Measurements from ENCODE around the gene TSPAN2.
A peak's percentile ranks its signal among the peaks of the same experiment; 100 is the strongest.

TSPAN2 gene

GRCh38 chr1:115089420-115090185, at the start of gene TSPAN2:
Gene TSPAN2, minus strand, starts transcription at chr1:115089503. Its CDS starts 71 bp downstream, at chr1:115089432.
- peak; percentile 61 for DNase-seq

GRCh38 chr1:115138973-115139372, 49.7 kb upstream of the TSPAN2 start:
- DNase-seq, result peak; percentile 50

GRCh38 chr1:115138271-115138670, 49.0 kb upstream of the TSPAN2 start:
- DNase-seq, result no peak

GRCh38 chr1:115137191-115137590, 47.9 kb upstream of the TSPAN2 start:
- DNase-seq, result no peak

GRCh38 chr1:115136706-115137105, 47.4 kb upstream of the TSPAN2 start:
- DNase-seq, result no peak

- no peak for DNase-seq
Observed at GRCh38 chr1:115136106-115136505, 46.8 kb upstream of the TSPAN2 start.

GRCh38 chr1:115135681-115136080, 46.4 kb upstream of the TSPAN2 start:
- no peak for DNase-seq

GRCh38 chr1:115134850-115135480, 45.7 kb upstream of the TSPAN2 start:
- DNase-seq, result no peak

- no peak for DNase-seq
Observed at GRCh38 chr1:115134231-115134630, 44.9 kb upstream of the TSPAN2 start.

- DNase-seq, result no peak
Observed at GRCh38 chr1:115133440-115133839, 44.1 kb upstream of the TSPAN2 start.

- DNase-seq, result no peak
Observed at GRCh38 chr1:115130786-115131185, 41.5 kb upstream of the TSPAN2 start.

GRCh38 chr1:115129071-115129640, 39.9 kb upstream of the TSPAN2 start:
- no peak for DNase-seq

- no peak for DNase-seq
Observed at GRCh38 chr1:115127539-115127938, 38.2 kb upstream of the TSPAN2 start.

GRCh38 chr1:115126516-115126915, 37.2 kb upstream of the TSPAN2 start:
- no peak for DNase-seq

- no peak for DNase-seq
Observed at GRCh38 chr1:115123116-115123515, 33.8 kb upstream of the TSPAN2 start.

GRCh38 chr1:115121793-115122192, 32.5 kb upstream of the TSPAN2 start:
- no peak for DNase-seq

- no peak for DNase-seq
Observed at GRCh38 chr1:115120296-115120695, 31.0 kb upstream of the TSPAN2 start.

GRCh38 chr1:115118611-115119010, 29.3 kb upstream of the TSPAN2 start:
- no peak for DNase-seq

GRCh38 chr1:115118086-115118485, 28.8 kb upstream of the TSPAN2 start:
- no peak for DNase-seq

- DNase-seq, result no peak
Observed at GRCh38 chr1:115117298-115117697, 28.0 kb upstream of the TSPAN2 start.

GRCh38 chr1:115116512-115116911, 27.2 kb upstream of the TSPAN2 start:
- no peak for DNase-seq

GRCh38 chr1:115115521-115116161, 26.3 kb upstream of the TSPAN2 start:
- DNase-seq, result no peak

- DNase-seq, result no peak
Observed at GRCh38 chr1:115114308-115114707, 25.0 kb upstream of the TSPAN2 start.

- no peak for DNase-seq
Observed at GRCh38 chr1:115113766-115114165, 24.5 kb upstream of the TSPAN2 start.
